ENCODE measurements around the gene MAP4K3.

DNA sequence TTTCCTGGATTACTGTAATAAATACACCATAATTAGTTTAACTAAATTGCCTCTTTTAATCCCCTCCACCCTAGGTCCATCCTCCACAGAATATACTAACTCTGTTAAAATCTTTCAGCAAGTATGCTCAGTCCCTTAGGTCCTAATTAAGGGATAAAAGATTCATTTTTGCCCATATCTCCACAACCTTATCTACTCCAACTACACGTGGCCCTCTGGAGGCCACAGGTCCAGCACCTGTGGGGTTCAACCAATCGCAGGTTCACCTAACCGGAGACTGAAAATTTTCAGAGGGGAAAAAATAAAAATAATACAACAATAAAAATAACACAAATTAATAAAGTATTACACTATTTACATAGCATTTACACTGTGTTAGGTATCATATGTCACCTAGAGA is 86.4 kb downstream of the MAP4K3 start:
- TF ChIP-seq, protein P1, sequence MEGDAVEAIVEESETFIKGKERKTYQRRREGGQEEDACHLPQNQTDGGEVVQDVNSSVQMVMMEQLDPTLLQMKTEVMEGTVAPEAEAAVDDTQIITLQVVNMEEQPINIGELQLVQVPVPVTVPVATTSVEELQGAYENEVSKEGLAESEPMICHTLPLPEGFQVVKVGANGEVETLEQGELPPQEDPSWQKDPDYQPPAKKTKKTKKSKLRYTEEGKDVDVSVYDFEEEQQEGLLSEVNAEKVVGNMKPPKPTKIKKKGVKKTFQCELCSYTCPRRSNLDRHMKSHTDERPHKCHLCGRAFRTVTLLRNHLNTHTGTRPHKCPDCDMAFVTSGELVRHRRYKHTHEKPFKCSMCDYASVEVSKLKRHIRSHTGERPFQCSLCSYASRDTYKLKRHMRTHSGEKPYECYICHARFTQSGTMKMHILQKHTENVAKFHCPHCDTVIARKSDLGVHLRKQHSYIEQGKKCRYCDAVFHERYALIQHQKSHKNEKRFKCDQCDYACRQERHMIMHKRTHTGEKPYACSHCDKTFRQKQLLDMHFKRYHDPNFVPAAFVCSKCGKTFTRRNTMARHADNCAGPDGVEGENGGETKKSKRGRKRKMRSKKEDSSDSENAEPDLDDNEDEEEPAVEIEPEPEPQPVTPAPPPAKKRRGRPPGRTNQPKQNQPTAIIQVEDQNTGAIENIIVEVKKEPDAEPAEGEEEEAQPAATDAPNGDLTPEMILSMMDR (IDR thresholded peaks at IDR 0.05): no peak
- no peak for TF ChIP-seq POLR2A (IDR thresholded peaks at IDR 0.05)

Measured in heart left ventricle (tissue), 13 donors.